ENCODE measurements around the gene FAM118A. TPM values are rescaled to one million over a fixed set of nuclear protein-coding genes. Genes with fewer than 3 reads are reported as not detected.
"Not testable (repeated sequence)": the region's sequence is repeated elsewhere in the genome, so short reads cannot be mapped to it uniquely, and the experiment has no call there.

Gene FAM118A
- 20.6 TPM for total RNA-seq
- long read RNA-seq, partial matches to known transcripts: 1 of 31 reads
- long read RNA-seq, other reads (novel, unspliced or antisense): 29 of 31 reads

DNA sequence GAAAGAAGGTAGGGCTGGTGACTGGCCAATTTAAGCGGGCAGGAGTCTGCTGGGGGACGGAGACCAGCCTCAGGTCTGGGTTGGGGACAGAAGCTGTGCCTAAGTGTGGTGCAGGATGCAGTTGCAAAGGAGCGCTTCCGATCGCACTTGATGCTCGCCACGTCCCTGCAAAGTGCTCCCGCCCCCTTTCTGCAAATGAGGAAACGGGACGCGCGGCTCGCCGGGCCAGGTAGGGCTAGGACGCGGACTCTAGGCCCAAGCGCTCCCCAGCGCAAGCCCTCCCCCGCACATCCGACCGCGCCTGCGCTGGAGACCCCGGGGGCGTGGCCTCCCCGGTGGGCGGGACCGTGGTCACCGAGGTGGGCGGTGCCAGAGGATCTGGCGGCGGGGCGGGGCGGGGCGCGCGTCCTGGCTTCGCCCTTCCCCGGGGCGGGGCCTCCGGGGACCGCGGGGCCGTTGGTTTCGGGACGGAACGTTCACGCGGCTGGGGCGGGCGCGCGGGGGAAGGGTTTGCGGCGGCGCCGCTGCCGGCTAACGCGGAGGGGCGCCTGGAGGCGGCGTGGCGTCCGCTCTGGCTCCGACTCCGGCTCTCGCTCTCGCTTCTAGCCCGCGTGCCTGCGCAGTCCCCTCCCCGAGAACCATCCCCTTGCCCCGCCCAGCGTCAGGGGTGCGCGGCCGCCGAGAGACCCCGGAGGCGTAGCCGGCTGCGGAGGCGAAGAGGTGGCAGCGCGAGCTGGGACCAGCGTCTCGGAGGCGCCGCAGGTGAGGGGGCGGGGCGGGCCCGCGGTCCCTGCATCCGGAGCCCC, at the start of gene FAM118A:
FAM118A (plus strand) TSS at position 513 of the 806 bp plus-strand sequence. CDS start 12,446 bp downstream, outside the sequence.
- intact Hi-C loops (cut with DNase I): no loop called here
- no peaks in the 10 kb centered on the region for H3K9me3 ChIP-seq
- H3K27me3 ChIP-seq: no peaks in the 10 kb centered on the region
- ATAC-seq (peak; percentile 98), DNase-seq (peak; percentile 97)
- TF ChIP-seq, protein P1, sequence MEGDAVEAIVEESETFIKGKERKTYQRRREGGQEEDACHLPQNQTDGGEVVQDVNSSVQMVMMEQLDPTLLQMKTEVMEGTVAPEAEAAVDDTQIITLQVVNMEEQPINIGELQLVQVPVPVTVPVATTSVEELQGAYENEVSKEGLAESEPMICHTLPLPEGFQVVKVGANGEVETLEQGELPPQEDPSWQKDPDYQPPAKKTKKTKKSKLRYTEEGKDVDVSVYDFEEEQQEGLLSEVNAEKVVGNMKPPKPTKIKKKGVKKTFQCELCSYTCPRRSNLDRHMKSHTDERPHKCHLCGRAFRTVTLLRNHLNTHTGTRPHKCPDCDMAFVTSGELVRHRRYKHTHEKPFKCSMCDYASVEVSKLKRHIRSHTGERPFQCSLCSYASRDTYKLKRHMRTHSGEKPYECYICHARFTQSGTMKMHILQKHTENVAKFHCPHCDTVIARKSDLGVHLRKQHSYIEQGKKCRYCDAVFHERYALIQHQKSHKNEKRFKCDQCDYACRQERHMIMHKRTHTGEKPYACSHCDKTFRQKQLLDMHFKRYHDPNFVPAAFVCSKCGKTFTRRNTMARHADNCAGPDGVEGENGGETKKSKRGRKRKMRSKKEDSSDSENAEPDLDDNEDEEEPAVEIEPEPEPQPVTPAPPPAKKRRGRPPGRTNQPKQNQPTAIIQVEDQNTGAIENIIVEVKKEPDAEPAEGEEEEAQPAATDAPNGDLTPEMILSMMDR (IDR thresholded peaks at IDR 0.05): peak; percentile 12
- H3K4me1 ChIP-seq: peaks cover 17% of the 10 kb centered on the region
- H3K4me3 ChIP-seq: peak within 1 kb of the TSS; percentile 97
- no peaks in the 10 kb centered on the region for H3K36me3 ChIP-seq
- peak within 1 kb of the TSS; percentile 84 for H3K27ac ChIP-seq

DNA sequence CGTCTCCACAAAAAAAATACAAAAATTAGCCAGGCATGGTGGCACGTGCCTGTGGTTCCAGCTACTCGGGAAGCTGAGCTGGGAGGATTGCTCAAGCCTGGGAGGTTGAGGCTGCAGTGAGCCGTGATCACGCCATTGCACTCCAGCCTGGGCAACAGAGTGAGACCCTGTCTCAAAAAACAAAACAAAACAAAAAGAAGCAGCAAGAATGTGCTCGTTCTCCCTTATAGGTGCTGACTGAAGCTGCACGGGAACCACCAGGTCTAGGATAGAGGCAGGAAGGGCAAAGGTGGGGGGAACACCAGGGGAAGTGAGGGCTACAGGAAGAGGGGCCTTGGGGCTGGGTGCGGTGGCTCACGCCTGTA, 49.4 kb upstream of the FAM118A start:
- H3K9me3 ChIP-seq; ATAC-seq; H3K27me3 ChIP-seq; H3K27ac ChIP-seq; H3K36me3 ChIP-seq; DNase-seq; H3K4me3 ChIP-seq; intact Hi-C loops (cut with DNase I): not testable (repeated sequence)
- peaks cover 18% of the 10 kb centered on the region for H3K4me1 ChIP-seq

DNA sequence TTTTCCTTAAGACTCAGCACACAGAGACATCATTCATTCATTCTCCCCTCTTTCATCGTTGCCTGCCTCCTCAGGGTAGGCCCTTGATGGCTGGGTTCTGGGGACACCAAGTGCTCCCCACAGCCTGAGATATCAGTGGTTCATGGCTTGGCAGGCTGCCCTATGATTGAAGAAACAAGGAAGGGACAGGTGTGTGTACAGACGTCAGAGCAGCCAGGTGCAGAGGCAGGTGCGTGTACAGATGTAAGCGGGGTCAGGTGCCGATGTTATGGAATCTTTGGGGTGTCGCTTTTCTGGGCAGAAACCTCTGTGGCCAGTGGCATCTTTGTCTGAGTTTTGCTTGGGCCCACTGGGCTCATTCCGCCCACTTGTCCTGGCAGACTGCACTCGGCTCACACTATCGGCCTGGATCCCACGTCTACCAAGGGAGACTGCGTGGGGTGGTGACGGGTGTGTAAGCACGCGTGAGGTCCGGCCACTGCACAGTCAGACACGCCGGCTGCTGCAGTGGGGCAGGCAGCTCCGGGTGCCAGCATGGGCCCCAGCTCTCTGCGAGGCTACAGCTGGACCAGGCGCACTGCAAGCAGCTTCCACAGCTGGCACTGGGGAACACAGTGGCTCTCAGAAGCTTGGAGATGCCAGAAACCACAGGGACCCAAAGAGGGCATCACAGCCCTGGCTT, 48.2 kb upstream of the FAM118A start:
- TF ChIP-seq, protein P1 (IDR thresholded peaks at IDR 0.05): no peak
- Histone ChIP-seq H3K4me3 (no peak overlapping the region), H3K36me3 (no peaks in the 10 kb centered on the region), H3K27ac (no peak overlapping the region), H3K9me3 (no peaks in the 10 kb centered on the region), H3K4me1 (peaks cover 18% of the 10 kb centered on the region), H3K27me3 (no peaks in the 10 kb centered on the region)
- no peak for DNase-seq
- ATAC-seq: no peak
- intact Hi-C loops (cut with DNase I): no loop called here

DNA sequence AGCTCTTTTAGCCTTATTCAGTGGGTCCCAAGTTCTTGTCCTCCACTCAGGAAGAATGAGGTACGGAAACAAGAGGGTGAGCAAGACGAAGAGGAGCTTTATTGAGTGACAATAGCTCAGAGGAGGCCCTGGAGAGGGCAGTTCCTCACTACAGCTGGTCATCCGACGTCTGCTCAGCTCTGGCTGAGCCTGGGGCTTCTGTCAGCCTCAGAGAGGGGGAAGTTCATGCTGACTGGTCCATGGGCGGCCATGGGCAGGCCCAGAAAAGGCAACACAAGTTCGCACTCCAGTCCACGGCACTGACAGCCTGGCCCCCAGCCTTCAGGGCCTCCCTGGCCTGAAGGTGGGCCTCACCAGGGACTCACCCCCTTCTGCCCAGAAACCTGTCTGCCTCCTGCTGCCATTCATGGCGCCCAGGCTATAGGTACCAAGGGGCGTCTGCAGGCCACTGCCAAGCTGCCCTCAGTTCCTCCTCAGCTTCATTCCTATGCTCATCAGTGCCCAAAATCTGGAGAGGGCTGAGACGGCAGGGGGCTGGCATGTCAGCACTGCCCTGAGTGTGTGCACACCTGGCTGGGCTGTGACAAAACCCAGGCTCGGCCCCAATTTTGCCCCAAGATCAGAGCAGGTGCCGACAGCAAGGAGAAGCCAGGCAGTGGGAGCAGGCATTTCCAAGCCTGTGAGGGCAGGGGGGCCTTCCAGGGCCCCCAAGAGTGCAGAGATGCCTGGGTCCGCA, 47.4 kb upstream of the FAM118A start:
- H3K4me1 ChIP-seq: peaks cover 18% of the 10 kb centered on the region
- DNase-seq: no peak
- intact Hi-C loops (cut with DNase I): no loop called here
- H3K4me3 ChIP-seq: no peak overlapping the region
- peak; percentile 67 for ATAC-seq
- no peaks in the 10 kb centered on the region for H3K9me3 ChIP-seq
- H3K27me3 ChIP-seq: no peaks in the 10 kb centered on the region
- TF ChIP-seq, protein P1 (IDR thresholded peaks at IDR 0.05): no peak
- H3K36me3 ChIP-seq: no peaks in the 10 kb centered on the region
- no peak overlapping the region for H3K27ac ChIP-seq

DNA sequence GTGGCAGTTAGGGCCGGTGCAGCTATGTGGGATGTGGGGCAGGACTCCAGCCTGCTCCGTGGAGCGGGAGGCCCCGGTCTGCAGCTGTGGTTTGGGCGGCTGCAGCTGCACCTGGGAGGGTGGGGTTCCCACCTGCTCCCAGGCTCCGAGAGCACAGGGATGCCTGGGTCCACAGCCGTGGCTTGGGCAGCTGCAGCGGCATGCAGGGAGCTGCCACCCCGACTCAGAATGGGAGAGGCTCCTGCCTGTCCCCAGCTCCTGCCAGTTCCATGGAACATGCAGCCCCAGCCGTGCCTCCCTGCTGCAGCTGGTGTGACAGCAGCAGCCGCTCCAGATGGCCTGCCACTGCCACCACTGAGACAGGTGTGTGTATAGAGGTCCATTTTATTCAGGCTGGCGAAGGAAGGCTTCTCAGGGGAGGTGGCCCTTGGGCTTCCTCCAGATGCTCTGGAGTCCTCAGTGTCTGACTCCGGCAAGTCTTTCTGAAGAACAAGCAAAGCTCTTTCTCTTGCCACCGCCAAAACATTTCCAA, 46.7 kb upstream of the FAM118A start:
- ATAC-seq: no peak

More for the DNA sequence above, 46.7 kb upstream of the FAM118A start:
- intact Hi-C loops (cut with DNase I): no loop called here
- Histone ChIP-seq H3K4me1 (peaks cover 20% of the 10 kb centered on the region), H3K9me3 (no peaks in the 10 kb centered on the region), H3K27ac (no peak overlapping the region), H3K4me3 (no peak overlapping the region), H3K36me3 (no peaks in the 10 kb centered on the region), H3K27me3 (no peaks in the 10 kb centered on the region)
- DNase-seq: no peak
- TF ChIP-seq, protein P1 (IDR thresholded peaks at IDR 0.05): no peak
